ENCODE measurements around the gene FER. TPM values are rescaled to one million over a fixed set of nuclear protein-coding genes. Genes with fewer than 3 reads are reported as not detected.

The FER gene
- total RNA-seq, 2 experiments from 2014 or later, result 9.4 to 10.0 TPM

GRCh38 chr5:108974594-108974993 lies 226.9 kb downstream of the FER start:
- H4K20me1 ChIP-seq (ENCODE audit: insufficient read depth, low read length), result no peaks in the 10 kb centered on the region
- no peaks in the 10 kb centered on the region for H3K9me3 ChIP-seq (ENCODE audit: low read length)
- H3K9me2 ChIP-seq (ENCODE audit: insufficient read depth, low read length), result no peaks in the 10 kb centered on the region
- BruUV-seq (replicated peaks), result no TSS peak
- no peak overlapping the region for H3K27ac ChIP-seq (ENCODE audit: low read depth, low read length, poor library complexity, severe bottlenecking)
- CTCF ChIA-PET (ENCODE audit: unreplicated experiment), result no interaction called here
- intact Hi-C loops (cut with micrococcal nuclease; ENCODE audit: unreplicated experiment), result no loop called here
- no peak for DNase-seq (ENCODE audit: low spot score)
- H3K4me1 ChIP-seq (ENCODE audit: insufficient read depth, low read length, poor library complexity, severe bottlenecking), result no peaks in the 10 kb centered on the region
- POLR2A ChIA-PET, result interaction anchor here (0.8 to 1.7 kb wide), 2 partner anchors 10 to 15 kb away, joined by 3 to 5 read pairs; no protein-coding TSS in a partner anchor
- H2AFZ ChIP-seq (ENCODE audit: low read length), result no peak overlapping the region
- no peaks in the 10 kb centered on the region for H3K36me3 ChIP-seq (ENCODE audit: insufficient read depth, low read length)
- no peak overlapping the region for H3K4me2 ChIP-seq (ENCODE audit: low read length)
- TF ChIP-seq CTCF (conservative IDR thresholded peaks at IDR 0.05; ENCODE audit: low read length), result no peak
- TF ChIP-seq EZH2phosphoT487 (IDR thresholded peaks at IDR 0.05; ENCODE audit: borderline replicate concordance, low read depth, low read length), result no peak
- H3K4me3 ChIP-seq (ENCODE audit: low read depth, low read length, poor library complexity, severe bottlenecking), result no peak overlapping the region
- no peaks in the 10 kb centered on the region for H3K79me2 ChIP-seq (ENCODE audit: insufficient read depth, low read depth, low read length)

- H3K36me3 ChIP-seq (ENCODE audit: insufficient read depth, low read length), result no peaks in the 10 kb centered on the region
- ChIA-PET POLR2A (interaction anchor here (0.8 to 1.7 kb wide), 3 partner anchors 8 to 14 kb away, joined by 3 to 5 read pairs (median 3); no protein-coding TSS in a partner anchor), CTCF (ENCODE audit: unreplicated experiment) (no interaction called here)
- TF ChIP-seq EZH2phosphoT487 (IDR thresholded peaks at IDR 0.05; ENCODE audit: borderline replicate concordance, low read depth, low read length) (no peak), CTCF (conservative IDR thresholded peaks at IDR 0.05; ENCODE audit: low read length) (no peak)
- H3K9me2 ChIP-seq (ENCODE audit: insufficient read depth, low read length), result no peaks in the 10 kb centered on the region
- no peaks in the 10 kb centered on the region for H3K9me3 ChIP-seq (ENCODE audit: low read length)
- H3K27ac ChIP-seq (ENCODE audit: low read depth, low read length, poor library complexity, severe bottlenecking), result no peak overlapping the region
- no peak for DNase-seq (ENCODE audit: low spot score)
- no TSS peak for BruUV-seq (replicated peaks)
- H3K4me3 ChIP-seq (ENCODE audit: low read depth, low read length, poor library complexity, severe bottlenecking), result no peak overlapping the region
- H3K4me2 ChIP-seq (ENCODE audit: low read length), result no peak overlapping the region
- no peaks in the 10 kb centered on the region for H3K4me1 ChIP-seq (ENCODE audit: insufficient read depth, low read length, poor library complexity, severe bottlenecking)
- intact Hi-C loops (cut with micrococcal nuclease; ENCODE audit: unreplicated experiment), result no loop called here
- no peak overlapping the region for H2AFZ ChIP-seq (ENCODE audit: low read length)
- H3K79me2 ChIP-seq (ENCODE audit: insufficient read depth, low read depth, low read length), result no peaks in the 10 kb centered on the region
- H4K20me1 ChIP-seq (ENCODE audit: insufficient read depth, low read length), result no peaks in the 10 kb centered on the region
These were observed 228.0 kb downstream of the FER start for GRCh38 chr5:108975697-108976096.

- Histone ChIP-seq H3K79me2 (ENCODE audit: insufficient read depth, low read depth, low read length) (no peaks in the 10 kb centered on the region), H3K27ac (ENCODE audit: low read depth, low read length, poor library complexity, severe bottlenecking) (no peak overlapping the region), H3K4me3 (ENCODE audit: low read depth, low read length, poor library complexity, severe bottlenecking) (no peak overlapping the region), H3K4me1 (ENCODE audit: insufficient read depth, low read length, poor library complexity, severe bottlenecking) (no peaks in the 10 kb centered on the region), H4K20me1 (ENCODE audit: insufficient read depth, low read length) (no peaks in the 10 kb centered on the region), H3K4me2 (ENCODE audit: low read length) (no peak overlapping the region), H3K9me2 (ENCODE audit: insufficient read depth, low read length) (no peaks in the 10 kb centered on the region), H3K9me3 (ENCODE audit: low read length) (no peaks in the 10 kb centered on the region), H3K36me3 (ENCODE audit: insufficient read depth, low read length) (no peaks in the 10 kb centered on the region), H2AFZ (ENCODE audit: low read length) (no peak overlapping the region)
- TF ChIP-seq EZH2phosphoT487 (IDR thresholded peaks at IDR 0.05; ENCODE audit: borderline replicate concordance, low read depth, low read length), result no peak
- no peak for TF ChIP-seq CTCF (conservative IDR thresholded peaks at IDR 0.05; ENCODE audit: low read length)
- intact Hi-C loops (cut with micrococcal nuclease; ENCODE audit: unreplicated experiment), result no loop called here
- BruUV-seq (replicated peaks), result no TSS peak
- CTCF ChIA-PET (ENCODE audit: unreplicated experiment), result no interaction called here
- DNase-seq (ENCODE audit: low spot score), result no peak
- POLR2A ChIA-PET, result interaction anchor here (0.9 to 1.1 kb wide), 2 partner anchors 8 to 36 kb away, joined by 3 read pairs; no protein-coding TSS in a partner anchor
These were observed 235.9 kb downstream of the FER start for GRCh38 chr5:108983461-108984092.

Measured in OCI-LY7 (cell line).